ENCODE results near the gene SPATA9. TPM values are rescaled to one million over a fixed set of nuclear protein-coding genes. Genes with fewer than 3 reads are reported as not detected.

Gene SPATA9
- total and polyA plus RNA-seq, 4 donors: 0.28 to 0.49 TPM; not detected in 2

DNA sequence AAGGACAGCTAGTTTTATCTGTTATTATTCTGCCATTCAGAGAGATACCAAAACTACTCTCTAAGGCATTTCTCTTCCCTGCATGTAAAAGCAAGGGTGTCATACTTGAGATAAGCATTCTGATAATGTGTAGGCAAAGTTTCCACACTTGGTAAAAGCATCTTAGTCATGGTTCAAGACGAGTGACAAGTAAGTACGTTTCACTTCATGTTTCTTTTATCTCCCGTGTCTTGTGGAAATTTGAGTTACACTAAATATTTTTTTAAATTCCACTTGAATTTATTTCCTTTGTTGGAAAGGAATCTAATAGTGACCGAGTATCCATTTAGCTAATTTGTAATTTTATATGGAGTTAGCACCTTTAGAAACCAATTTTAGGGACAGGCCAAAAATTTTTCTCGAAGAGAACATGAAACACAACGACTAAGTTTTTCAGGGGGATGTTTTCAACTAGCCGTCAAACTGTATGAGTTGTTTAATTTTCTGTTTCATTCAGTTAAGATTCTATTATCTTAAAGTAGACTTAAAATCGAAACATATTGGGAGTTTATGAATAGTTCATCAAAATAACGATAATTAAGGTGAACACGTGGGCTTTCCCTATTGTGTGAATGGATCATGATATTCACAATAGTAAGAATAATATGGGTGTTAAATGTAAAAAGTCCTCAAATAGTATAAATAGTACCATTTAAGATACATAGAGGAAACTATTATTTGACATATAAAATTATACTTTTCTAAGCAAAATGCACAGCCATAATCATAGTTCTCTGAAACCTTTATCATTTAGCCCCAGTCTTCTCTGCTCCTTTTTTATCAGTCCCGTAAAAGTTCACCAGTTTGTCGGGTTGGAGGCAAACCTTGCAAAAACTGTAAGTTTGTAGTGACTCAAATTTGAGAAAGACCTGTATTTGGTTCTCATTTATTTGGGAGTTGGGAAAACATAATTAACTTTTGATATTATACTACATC lies 34.6 kb downstream of the SPATA9 start:
- peak overlapping the region in 1 of 2 donors; percentile 84 for H3K9ac ChIP-seq (ENCODE audit: low read depth in 1 of 2, low read length in 2 of 2)
- no peaks in the 10 kb centered on the region for H3K9me3 ChIP-seq (ENCODE audit: control insufficient read depth in 4 of 4, low read length in 3 of 4)
- no peak overlapping the region for H3K4me3 ChIP-seq (ENCODE audit: low read depth in 1 of 3, low read length in 3 of 3)
- WGBS: 91% methylated on average over 12 of the region's 12 CpGs
- no peaks in the 10 kb centered on the region for H3K27me3 ChIP-seq (ENCODE audit: control insufficient read depth in 4 of 4, insufficient read depth in 4 of 4, low read length in 3 of 4)
- H3K27ac ChIP-seq (ENCODE audit: low read depth in 1 of 2, low read length in 2 of 2): peak overlapping the region; percentile 91 to 99
- H3K36me3 ChIP-seq (ENCODE audit: control insufficient read depth in 4 of 4, insufficient read depth in 3 of 4, low read depth in 1 of 4, low read length in 3 of 4): no peaks in the 10 kb centered on the region
- no peak for DNase-seq (ENCODE audit: low spot score)
- peaks cover 3 to 28% (median 16%) of the 10 kb centered on the region in 4 donors for H3K4me1 ChIP-seq (ENCODE audit: control insufficient read depth in 4 of 4, insufficient read depth in 4 of 4, low read length in 3 of 4)
- TF ChIP-seq, protein P1, sequence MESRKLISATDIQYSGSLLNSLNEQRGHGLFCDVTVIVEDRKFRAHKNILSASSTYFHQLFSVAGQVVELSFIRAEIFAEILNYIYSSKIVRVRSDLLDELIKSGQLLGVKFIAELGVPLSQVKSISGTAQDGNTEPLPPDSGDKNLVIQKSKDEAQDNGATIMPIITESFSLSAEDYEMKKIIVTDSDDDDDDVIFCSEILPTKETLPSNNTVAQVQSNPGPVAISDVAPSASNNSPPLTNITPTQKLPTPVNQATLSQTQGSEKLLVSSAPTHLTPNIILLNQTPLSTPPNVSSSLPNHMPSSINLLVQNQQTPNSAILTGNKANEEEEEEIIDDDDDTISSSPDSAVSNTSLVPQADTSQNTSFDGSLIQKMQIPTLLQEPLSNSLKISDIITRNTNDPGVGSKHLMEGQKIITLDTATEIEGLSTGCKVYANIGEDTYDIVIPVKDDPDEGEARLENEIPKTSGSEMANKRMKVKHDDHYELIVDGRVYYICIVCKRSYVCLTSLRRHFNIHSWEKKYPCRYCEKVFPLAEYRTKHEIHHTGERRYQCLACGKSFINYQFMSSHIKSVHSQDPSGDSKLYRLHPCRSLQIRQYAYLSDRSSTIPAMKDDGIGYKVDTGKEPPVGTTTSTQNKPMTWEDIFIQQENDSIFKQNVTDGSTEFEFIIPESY (IDR thresholded peaks at IDR 0.05): no peak
- TF ChIP-seq REST (IDR thresholded peaks at IDR 0.05) (no peak), RAD21 (IDR thresholded peaks at IDR 0.05) (no peak), JUND (IDR thresholded peaks at IDR 0.05) (no peak), TAF1 (conservative IDR thresholded peaks at IDR 0.05) (no peak), EGR1 (IDR thresholded peaks at IDR 0.05; ENCODE audit: low read depth in 2 of 2) (no peak), FOXA2 (IDR thresholded peaks at IDR 0.05) (no peak), HNF4G (IDR thresholded peaks at IDR 0.05) (no peak), RXRA (IDR thresholded peaks at IDR 0.05) (no peak), GABPA (IDR thresholded peaks at IDR 0.05 in 1 of 2, conservative IDR thresholded peaks at IDR 0.05 in 1 of 2) (no peak), YY1 (IDR thresholded peaks at IDR 0.05) (no peak), NR2F2 (IDR thresholded peaks at IDR 0.05) (no peak), HNF4A (conservative IDR thresholded peaks at IDR 0.05) (no peak)

- no peaks in the 10 kb centered on the region for H3K27me3 ChIP-seq (ENCODE audit: control insufficient read depth in 4 of 4, insufficient read depth in 4 of 4, low read length in 3 of 4)
- DNase-seq (ENCODE audit: low spot score): peak; percentile 98
- H3K9ac ChIP-seq (ENCODE audit: low read depth in 1 of 2, low read length in 2 of 2): peak within 1 kb of the TSS; percentile 84 to 88
- peak within 1 kb of the TSS; percentile 91 to 99 for H3K27ac ChIP-seq (ENCODE audit: low read depth in 1 of 2, low read length in 2 of 2)
- no peaks in the 10 kb centered on the region for H3K36me3 ChIP-seq (ENCODE audit: control insufficient read depth in 4 of 4, insufficient read depth in 3 of 4, low read depth in 1 of 4, low read length in 3 of 4)
- peaks cover 9 to 40% (median 26%) of the 10 kb centered on the region in 4 donors for H3K4me1 ChIP-seq (ENCODE audit: control insufficient read depth in 4 of 4, insufficient read depth in 4 of 4, low read length in 3 of 4)
- no peaks in the 10 kb centered on the region for H3K9me3 ChIP-seq (ENCODE audit: control insufficient read depth in 4 of 4, low read length in 3 of 4)
- under 1% methylated on average over 60 of the region's 60 CpGs for WGBS
- peak within 1 kb of the TSS; percentile 16 to 70 (median 42) for H3K4me3 ChIP-seq (ENCODE audit: low read depth in 1 of 3, low read length in 3 of 3)
- no peak for TF ChIP-seq CTCF (IDR thresholded peaks at IDR 0.05; ENCODE audit: low read depth, low read length, missing input control)
- peak; percentile 48 to 64 for TF ChIP-seq JUND (IDR thresholded peaks at IDR 0.05)
- TF ChIP-seq TAF1 (conservative IDR thresholded peaks at IDR 0.05): peak; percentile 63
- peak in 1 of 2 donors; percentile 53 for TF ChIP-seq HNF4A (conservative IDR thresholded peaks at IDR 0.05)
- peak; percentile 81 for TF ChIP-seq YY1 (IDR thresholded peaks at IDR 0.05)
- TF ChIP-seq SP1 (IDR thresholded peaks at IDR 0.05): peak; percentile 97
- peak; percentile 46 to 81 for TF ChIP-seq EGR1 (IDR thresholded peaks at IDR 0.05; ENCODE audit: low read depth in 2 of 2)
- TF ChIP-seq MAX (IDR thresholded peaks at IDR 0.05): peak; percentile 34
- no peak for TF ChIP-seq FOXA1 (IDR thresholded peaks at IDR 0.05)
- TF ChIP-seq NR2F2 (IDR thresholded peaks at IDR 0.05): no peak
- TF ChIP-seq, protein P1 (IDR thresholded peaks at IDR 0.05): peak; percentile 60
- TF ChIP-seq, protein P2, sequence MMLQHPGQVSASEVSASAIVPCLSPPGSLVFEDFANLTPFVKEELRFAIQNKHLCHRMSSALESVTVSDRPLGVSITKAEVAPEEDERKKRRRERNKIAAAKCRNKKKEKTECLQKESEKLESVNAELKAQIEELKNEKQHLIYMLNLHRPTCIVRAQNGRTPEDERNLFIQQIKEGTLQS (IDR thresholded peaks at IDR 0.05): no peak
- peak; percentile 57 to 86 for TF ChIP-seq GABPA (IDR thresholded peaks at IDR 0.05 in 1 of 2, conservative IDR thresholded peaks at IDR 0.05 in 1 of 2)
- peak; percentile 56 for TF ChIP-seq FOXA2 (IDR thresholded peaks at IDR 0.05)
- TF ChIP-seq RAD21 (IDR thresholded peaks at IDR 0.05): peak in 1 of 2 donors; percentile 44
- no peak for TF ChIP-seq HNF4G (IDR thresholded peaks at IDR 0.05)
Observed at GRCh38 chr5:95646569-95647431, 36.0 kb downstream of the SPATA9 start, which contains the start of gene RFESD. Gene RFESD (plus strand): TSS chr5:95646777. CDS start chr5:95652272, 5,495 bp downstream.

Measured in liver (tissue), 9 donors.